ENCODE data around the gene NSMF.

NSMF gene

DNA sequence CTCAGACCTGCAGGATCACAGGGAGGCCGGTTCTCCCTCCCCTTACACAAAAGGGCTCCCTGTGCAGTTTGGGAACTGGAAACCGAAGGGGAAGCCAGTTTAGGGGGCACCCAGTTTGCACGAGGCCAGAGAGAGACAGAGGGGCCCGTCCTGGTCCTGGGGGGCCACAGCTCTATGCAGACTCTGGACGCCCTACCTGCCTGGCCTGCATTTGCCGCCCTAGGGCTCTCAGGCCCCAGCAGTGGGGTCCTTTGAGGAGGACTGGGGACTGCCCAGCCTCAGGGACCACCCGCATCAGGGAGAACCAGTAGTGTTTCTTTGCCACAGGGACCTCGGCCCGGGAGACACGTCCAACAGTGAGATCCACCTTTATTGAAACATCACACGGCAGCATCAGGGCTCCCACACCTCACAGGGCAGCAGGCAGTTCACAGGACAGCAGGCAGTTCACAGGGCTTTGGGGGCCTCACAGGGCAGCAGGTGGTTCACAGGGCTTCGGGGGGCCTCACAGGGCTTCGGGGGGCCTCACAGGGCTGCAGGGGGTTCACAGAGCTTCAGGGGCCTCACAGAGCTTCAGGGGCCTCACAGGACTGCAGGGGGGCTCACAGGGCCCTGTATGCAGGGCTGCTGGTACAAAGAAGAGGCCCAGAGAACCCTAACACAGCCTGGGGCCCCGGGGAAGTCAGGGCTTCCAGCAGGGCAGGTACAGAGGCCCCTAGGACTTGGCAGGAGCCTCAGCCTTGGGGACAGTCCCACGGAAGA is 648 bp upstream of the NSMF start:
- H3K4me3 Mint-ChIP-seq, result peak overlapping the region; percentile 52
- peaks cover 38% of the 10 kb centered on the region for H3K4me1 Mint-ChIP-seq (ENCODE audit: low read depth)
- H3K36me3 Mint-ChIP-seq (ENCODE audit: low read depth), result peaks cover 7% of the 10 kb centered on the region

GRCh38 chr9:137458194-137459151 is 661 bp downstream of the NSMF start:
- peaks cover 47% of the 10 kb centered on the region for H3K4me1 Mint-ChIP-seq (ENCODE audit: low read depth)
- no peaks in the 10 kb centered on the region for H3K27me3 Mint-ChIP-seq
- peak overlapping the region; percentile 48 for H3K4me3 Mint-ChIP-seq
- H3K36me3 Mint-ChIP-seq (ENCODE audit: low read depth), result peaks cover 10% of the 10 kb centered on the region
- H3K9me3 Mint-ChIP-seq, result no peaks in the 10 kb centered on the region
- H3K27ac Mint-ChIP-seq, result no peak overlapping the region

More for the DNA sequence above, 648 bp upstream of the NSMF start:
- H3K9me3 Mint-ChIP-seq, result no peaks in the 10 kb centered on the region
- no peaks in the 10 kb centered on the region for H3K27me3 Mint-ChIP-seq
- peak overlapping the region; percentile 81 for H3K27ac Mint-ChIP-seq

DNA sequence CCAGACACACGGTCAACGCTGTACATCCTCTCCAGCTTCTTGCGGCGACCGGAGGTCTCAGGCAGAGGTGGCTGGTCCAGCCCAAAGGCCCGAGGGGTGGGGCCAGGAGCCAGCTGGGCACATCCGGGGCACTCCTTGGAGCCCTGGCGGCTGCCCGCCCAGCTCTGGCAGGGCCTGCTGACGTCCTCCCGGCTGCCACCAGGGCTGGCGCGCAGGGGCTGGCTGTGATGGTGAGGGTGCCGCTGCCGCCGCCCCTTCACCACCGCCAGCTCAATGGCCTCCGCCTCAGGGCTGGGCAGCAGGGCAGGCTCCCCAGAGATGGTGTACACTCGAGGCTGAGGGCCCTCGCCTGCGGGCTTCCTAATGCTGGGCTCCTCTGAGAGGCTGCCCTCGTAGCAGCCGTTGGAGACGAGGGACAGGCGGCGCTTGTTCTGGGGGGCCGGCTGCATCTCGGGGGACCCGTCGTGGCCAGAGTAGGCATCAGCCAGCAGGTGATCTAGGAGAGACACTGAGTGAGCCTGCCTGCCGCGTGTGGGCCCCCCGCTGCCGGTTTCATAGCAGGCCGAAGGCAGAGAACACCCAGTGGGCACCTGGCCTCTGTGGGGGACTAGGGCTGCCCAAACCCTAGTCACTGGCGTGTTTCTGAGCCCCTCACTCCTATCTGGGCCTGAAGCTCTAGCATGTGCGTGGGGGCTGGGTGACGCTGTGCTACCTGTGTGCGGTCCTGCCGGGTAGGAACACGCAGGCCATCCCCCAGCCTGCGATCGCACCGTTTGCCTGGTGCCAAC is 1.5 kb downstream of the NSMF start:
- Mint-ChIP-seq H3K27me3 (no peaks in the 10 kb centered on the region), H3K4me1 (ENCODE audit: low read depth) (peaks cover 53% of the 10 kb centered on the region), H3K9me3 (no peaks in the 10 kb centered on the region), H3K36me3 (ENCODE audit: low read depth) (peaks cover 10% of the 10 kb centered on the region), H3K27ac (no peak overlapping the region), H3K4me3 (peak overlapping the region; percentile 47)

GRCh38 chr9:137456864-137457405 is 2.2 kb downstream of the NSMF start:
- Mint-ChIP-seq H3K4me1 (ENCODE audit: low read depth) (peaks cover 55% of the 10 kb centered on the region), H3K27me3 (no peaks in the 10 kb centered on the region), H3K4me3 (peak overlapping the region; percentile 41), H3K9me3 (no peaks in the 10 kb centered on the region), H3K27ac (no peak overlapping the region), H3K36me3 (ENCODE audit: low read depth) (peaks cover 14% of the 10 kb centered on the region)

- H3K9me3 Mint-ChIP-seq, result no peaks in the 10 kb centered on the region
- H3K4me3 Mint-ChIP-seq, result peak overlapping the region; percentile 37
- peaks cover 50% of the 10 kb centered on the region for H3K4me1 Mint-ChIP-seq (ENCODE audit: low read depth)
Observed at GRCh38 chr9:137456061-137456863, 2.9 kb downstream of the NSMF start.

DNA sequence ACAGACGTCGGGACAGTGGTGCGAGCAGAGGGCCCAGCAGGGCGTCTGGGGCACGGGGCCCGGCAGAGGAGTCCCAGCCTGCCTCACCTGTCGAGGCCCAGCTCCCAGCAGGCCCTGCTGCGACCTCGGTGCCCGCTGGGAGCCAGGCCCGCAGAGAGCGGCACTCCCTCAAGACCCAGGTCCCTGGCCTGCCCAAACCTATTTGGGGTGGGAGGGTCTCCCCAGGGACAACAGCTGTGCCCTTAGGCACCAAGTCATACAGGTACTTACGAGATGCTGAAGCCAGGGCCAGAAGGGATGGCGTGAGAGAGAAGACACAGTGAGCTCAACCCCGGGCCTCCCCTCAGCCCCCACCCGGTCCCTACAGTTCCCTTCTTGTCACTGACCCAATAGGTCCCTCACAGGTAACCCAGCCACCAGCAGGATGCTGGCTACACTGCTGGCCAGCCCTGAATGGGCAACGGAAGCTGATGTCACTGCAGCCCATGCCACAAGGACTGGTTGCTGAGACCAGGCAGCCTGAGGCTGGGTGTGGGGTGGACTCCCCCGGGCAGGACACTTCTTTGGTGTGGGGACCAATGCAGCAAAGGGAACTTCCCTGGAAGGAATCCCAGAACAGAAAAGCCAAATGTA is 3.7 kb downstream of the NSMF start:
- no peaks in the 10 kb centered on the region for H3K9me3 Mint-ChIP-seq
- H3K4me1 Mint-ChIP-seq (ENCODE audit: low read depth), result peaks cover 44% of the 10 kb centered on the region
- no peaks in the 10 kb centered on the region for H3K27me3 Mint-ChIP-seq
- H3K4me3 Mint-ChIP-seq, result peak overlapping the region; percentile 37
- no peak overlapping the region for H3K27ac Mint-ChIP-seq
- H3K36me3 Mint-ChIP-seq (ENCODE audit: low read depth), result peaks cover 14% of the 10 kb centered on the region

More at GRCh38 chr9:137456061-137456863, 2.9 kb downstream of the NSMF start:
- H3K36me3 Mint-ChIP-seq (ENCODE audit: low read depth), result peaks cover 14% of the 10 kb centered on the region
- no peaks in the 10 kb centered on the region for H3K27me3 Mint-ChIP-seq
- H3K27ac Mint-ChIP-seq, result no peak overlapping the region

DNA sequence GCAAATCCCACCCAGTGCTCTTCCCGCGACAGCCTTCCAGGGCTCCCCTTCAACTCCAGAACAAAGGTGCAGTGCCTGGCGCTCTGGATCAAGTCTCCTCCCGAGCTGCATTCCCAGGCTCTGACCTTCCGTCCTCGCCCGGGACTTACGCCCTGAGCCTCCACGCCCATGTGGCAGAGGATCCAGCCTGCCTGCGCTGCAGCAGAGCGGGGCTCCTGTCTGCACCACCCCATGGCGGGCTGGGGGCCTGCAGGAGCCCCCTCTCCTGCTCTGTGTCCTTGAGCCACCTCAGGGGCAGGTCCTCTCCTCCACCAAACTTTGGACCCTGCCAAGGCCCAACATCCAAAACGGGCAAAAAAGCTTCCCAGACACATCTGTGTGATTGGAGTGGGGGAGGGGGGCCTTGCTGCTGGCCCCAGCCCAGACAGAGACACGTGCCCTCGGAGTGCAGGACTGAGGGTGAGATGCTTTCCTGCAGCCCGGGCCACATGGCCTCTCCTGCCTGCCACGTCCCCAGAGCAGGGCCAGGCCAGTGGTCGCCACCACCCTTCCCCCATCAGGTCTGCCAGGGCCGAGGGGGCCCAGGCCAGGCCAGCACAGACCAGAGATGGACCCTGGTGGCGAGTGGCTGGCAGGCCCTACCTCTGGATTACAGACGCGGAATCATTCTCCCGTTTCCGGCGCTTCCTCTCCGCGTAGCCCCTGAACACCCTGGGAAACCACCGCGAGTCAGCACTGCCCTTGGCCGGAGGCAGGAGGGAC is 4.4 kb downstream of the NSMF start:
- Mint-ChIP-seq H3K4me3 (peak overlapping the region; percentile 32), H3K27me3 (no peaks in the 10 kb centered on the region), H3K4me1 (ENCODE audit: low read depth) (peaks cover 44% of the 10 kb centered on the region), H3K27ac (no peak overlapping the region), H3K36me3 (ENCODE audit: low read depth) (peaks cover 14% of the 10 kb centered on the region), H3K9me3 (no peaks in the 10 kb centered on the region)

GRCh38 chr9:137454145-137454596 is 5.0 kb downstream of the NSMF start:
- Mint-ChIP-seq H3K4me3 (peak overlapping the region; percentile 32), H3K9me3 (no peaks in the 10 kb centered on the region), H3K4me1 (ENCODE audit: low read depth) (peaks cover 39% of the 10 kb centered on the region), H3K27me3 (no peaks in the 10 kb centered on the region), H3K27ac (no peak overlapping the region), H3K36me3 (ENCODE audit: low read depth) (peaks cover 18% of the 10 kb centered on the region)

GRCh38 chr9:137453643-137454081 is 5.5 kb downstream of the NSMF start:
- Mint-ChIP-seq H3K27me3 (no peaks in the 10 kb centered on the region), H3K27ac (no peak overlapping the region), H3K9me3 (no peaks in the 10 kb centered on the region), H3K36me3 (ENCODE audit: low read depth) (peaks cover 18% of the 10 kb centered on the region), H3K4me3 (no peak overlapping the region), H3K4me1 (ENCODE audit: low read depth) (peaks cover 39% of the 10 kb centered on the region)

DNA sequence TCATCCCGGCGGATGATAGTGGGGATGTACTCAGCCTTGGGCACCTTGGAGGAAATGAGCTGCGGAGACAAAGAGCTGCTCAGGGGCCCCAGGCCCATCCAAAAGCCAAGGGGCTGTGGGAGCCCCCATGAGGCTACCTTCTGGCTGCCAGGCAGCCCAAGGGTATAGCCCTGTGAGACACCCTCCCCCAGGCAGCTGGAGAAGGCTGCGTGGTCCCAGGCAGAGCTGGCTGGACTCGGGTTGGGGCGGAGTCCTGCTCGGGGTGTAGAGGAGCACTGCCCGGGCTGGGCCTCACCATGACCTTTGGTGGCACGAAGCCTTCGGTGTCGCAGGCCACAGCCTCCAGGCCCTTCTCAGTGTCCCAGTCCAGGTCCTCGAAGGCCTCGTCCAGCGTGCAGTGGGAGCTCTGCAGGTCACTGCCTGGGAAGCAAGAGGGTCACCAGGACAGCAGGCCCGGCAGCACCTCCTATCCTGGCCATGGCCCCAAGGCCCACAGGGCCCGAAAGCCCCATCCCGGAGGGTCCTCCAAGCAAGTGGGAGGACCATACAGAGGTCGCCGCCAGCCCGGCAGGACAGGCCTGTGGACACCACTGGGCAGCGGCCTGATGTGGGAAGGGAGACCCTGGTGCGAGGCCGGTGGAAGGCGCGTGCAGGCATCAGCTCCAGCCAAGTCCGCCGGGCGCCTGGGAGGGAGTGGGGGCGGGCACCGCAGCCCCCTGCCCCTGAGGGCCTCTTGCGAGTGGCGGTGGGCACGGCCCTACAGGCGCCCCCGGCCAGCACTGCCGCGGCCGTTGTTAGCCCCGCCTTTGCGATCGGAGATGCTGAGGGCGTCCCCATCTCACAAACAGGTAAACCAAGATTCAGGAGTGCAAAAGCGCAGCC is 6.1 kb downstream of the NSMF start:
- H3K4me1 Mint-ChIP-seq (ENCODE audit: low read depth), result peaks cover 39% of the 10 kb centered on the region
- peaks cover 18% of the 10 kb centered on the region for H3K36me3 Mint-ChIP-seq (ENCODE audit: low read depth)
- no peaks in the 10 kb centered on the region for H3K27me3 Mint-ChIP-seq
- H3K9me3 Mint-ChIP-seq, result no peaks in the 10 kb centered on the region
- no peak overlapping the region for H3K4me3 Mint-ChIP-seq
- no peak overlapping the region for H3K27ac Mint-ChIP-seq

DNA sequence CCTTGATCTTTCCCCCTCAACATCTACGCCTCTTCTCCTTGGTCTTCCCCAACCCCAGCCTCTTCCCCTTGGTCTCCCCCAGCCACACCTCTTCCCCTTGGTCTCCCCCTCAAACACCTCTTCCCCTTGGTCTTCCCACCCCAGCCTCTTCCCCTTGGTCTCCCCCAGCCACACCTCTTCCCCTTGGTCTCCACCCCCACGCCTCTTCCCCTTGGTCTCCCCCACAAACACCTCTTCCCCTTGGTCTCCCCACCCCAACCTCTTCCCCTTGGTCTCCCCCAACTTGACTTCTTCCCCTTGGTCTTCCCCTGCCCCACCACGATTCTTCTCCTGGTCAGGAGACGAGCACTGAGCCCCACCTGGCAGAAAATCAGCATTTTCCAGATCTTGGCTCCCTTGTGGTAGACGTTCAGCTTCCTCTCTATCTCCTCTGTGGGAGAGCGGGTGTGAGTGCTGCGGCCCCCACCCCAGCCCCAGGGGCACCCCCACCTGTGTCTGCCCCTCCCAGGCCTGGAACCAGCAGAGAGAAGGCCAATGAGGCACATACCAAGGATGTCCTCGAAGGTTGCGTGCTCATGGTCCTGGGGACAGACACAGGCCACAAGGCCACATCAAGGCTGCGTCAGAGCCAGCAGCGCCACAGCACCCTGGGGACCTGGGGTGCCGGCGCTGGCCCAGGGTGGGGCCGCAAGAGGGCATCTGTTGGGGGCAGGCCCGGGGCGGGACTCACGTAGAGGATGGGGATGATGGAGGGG is 7.0 kb downstream of the NSMF start:
- Mint-ChIP-seq H3K27me3 (no peaks in the 10 kb centered on the region), H3K36me3 (ENCODE audit: low read depth) (peaks cover 18% of the 10 kb centered on the region), H3K9me3 (no peaks in the 10 kb centered on the region), H3K4me3 (no peak overlapping the region), H3K27ac (no peak overlapping the region), H3K4me1 (ENCODE audit: low read depth) (peaks cover 41% of the 10 kb centered on the region)
